Liver (tissue), 9 donors: Measurements from ENCODE around the gene B4GALT6. TPM values are rescaled to one million over a fixed set of nuclear protein-coding genes. Genes with fewer than 3 reads are reported as not detected.

Experiments
- DNase-seq: peaks from one replicate; pipeline ENCODE4 v3.0.0-alpha.2; 2017; ENCODE audit warnings: low spot score
- H3K27ac ChIP-seq, 2 donors: one replicate each; pipeline ENCODE4 v1.7.0; 2013; ENCODE audit warnings: inconsistent platforms in 2 of 2, low read length in 2 of 2, control low read depth in 1 of 2, low read depth in 1 of 2, mild to moderate bottlenecking in 1 of 2
- H3K27me3 ChIP-seq, 4 donors: one replicate each; pipeline versions ENCODE4 v1.6.1 to v1.7.0; 2013; ENCODE audit warnings: low read length in 3 of 4, inconsistent platforms in 1 of 4, mild to moderate bottlenecking in 1 of 4, moderate library complexity in 1 of 4; ENCODE audit not compliant: control insufficient read depth in 4 of 4, insufficient read depth in 4 of 4
- H3K36me3 ChIP-seq, 4 donors: one replicate each; pipeline versions ENCODE4 v1.6.1 to v1.7.0; 2013; ENCODE audit warnings: low read length in 3 of 4, mild to moderate bottlenecking in 3 of 4, low read depth in 1 of 4, moderate library complexity in 1 of 4; ENCODE audit not compliant: control insufficient read depth in 4 of 4, insufficient read depth in 3 of 4
- H3K4me1 ChIP-seq, 4 donors: one replicate each; pipeline versions ENCODE4 v1.6.1 to v1.7.0; 2013; ENCODE audit warnings: low read length in 3 of 4, mild to moderate bottlenecking in 3 of 4, moderate library complexity in 1 of 4; ENCODE audit not compliant: control insufficient read depth in 4 of 4, insufficient read depth in 4 of 4
- H3K4me3 ChIP-seq, 3 donors: one replicate each; pipeline versions ENCODE4 v1.6.1 to v1.7.0; 2013; ENCODE audit warnings: low read length in 3 of 3, control low read depth in 1 of 3, low read depth in 1 of 3, mild to moderate bottlenecking in 1 of 3
- H3K9ac ChIP-seq, 2 donors: one replicate each; pipeline ENCODE4 v1.7.0; 2013; ENCODE audit warnings: low read length in 2 of 2, mild to moderate bottlenecking in 2 of 2, moderate library complexity in 2 of 2, control low read depth in 1 of 2, low read depth in 1 of 2
- H3K9me3 ChIP-seq, 4 donors: one replicate each; pipeline versions ENCODE4 v1.6.1 to v1.7.0; 2013; ENCODE audit warnings: low read length in 3 of 4; ENCODE audit not compliant: control insufficient read depth in 4 of 4
- ATF3 ChIP-seq: IDR thresholded peaks from 2 replicates; pipeline ENCODE4 v1.6.1; 2016; ENCODE audit warnings: antibody characterized with exemption
- CTCF ChIP-seq: fragments of 150-350 bp; IDR thresholded peaks from 2 replicates; pipeline ENCODE4 v1.5.1; 2017; ENCODE audit warnings: improper control_type of control experiment, low read depth, low read length; ENCODE audit not compliant: missing input control
- EGR1 ChIP-seq, 2 donors: IDR thresholded peaks; 2 replicates each; pipeline ENCODE4 v1.6.1; 2016 to 2018; ENCODE audit warnings: antibody characterized with exemption in 2 of 2, low read depth in 2 of 2
- FOXA1 ChIP-seq: IDR thresholded peaks from 2 replicates; pipeline ENCODE4 v1.6.1; 2016; ENCODE audit warnings: antibody characterized with exemption
- FOXA2 ChIP-seq: IDR thresholded peaks from 2 replicates; pipeline ENCODE4 v1.6.1; 2016; ENCODE audit warnings: antibody characterized with exemption
- GABPA ChIP-seq, 2 donors: IDR thresholded peaks in 1 of 2; conservative IDR thresholded peaks in 1 of 2; 2 replicates each; pipeline ENCODE4 v1.6.1; 2016; ENCODE audit warnings: antibody characterized with exemption in 2 of 2, mild to moderate bottlenecking in 1 of 2, moderate library complexity in 1 of 2
- HNF4A ChIP-seq, 2 donors: conservative IDR thresholded peaks; 2 replicates each; pipeline ENCODE4 v1.6.1; 2016; ENCODE audit warnings: antibody characterized with exemption in 2 of 2, mild to moderate bottlenecking in 2 of 2
- HNF4G ChIP-seq: IDR thresholded peaks from 2 replicates; pipeline ENCODE4 v1.6.1; 2016; ENCODE audit warnings: antibody characterized with exemption
- JUND ChIP-seq, 2 donors: IDR thresholded peaks; 2 replicates each; pipeline ENCODE4 v1.6.1; 2016; ENCODE audit warnings: antibody characterized with exemption in 2 of 2
- MAX ChIP-seq: IDR thresholded peaks from 2 replicates; pipeline ENCODE4 v1.6.1; 2016; ENCODE audit warnings: antibody characterized with exemption
- NR2F2 ChIP-seq: IDR thresholded peaks from 2 replicates; pipeline ENCODE4 v1.6.1; 2016; ENCODE audit warnings: antibody characterized with exemption
- RAD21 ChIP-seq, 2 donors: IDR thresholded peaks; 2 replicates each; pipeline ENCODE4 v1.6.1; 2016; ENCODE audit warnings: antibody characterized with exemption in 2 of 2, mild to moderate bottlenecking in 2 of 2
- RXRA ChIP-seq, 2 donors: IDR thresholded peaks; 2 replicates each; pipeline ENCODE4 v1.6.1; 2017 to 2018; ENCODE audit warnings: antibody characterized with exemption in 2 of 2, mild to moderate bottlenecking in 1 of 2
- SP1 ChIP-seq: IDR thresholded peaks from 2 replicates; pipeline ENCODE4 v1.6.1; 2018; ENCODE audit warnings: antibody characterized with exemption, mild to moderate bottlenecking
- TAF1 ChIP-seq: conservative IDR thresholded peaks from 2 replicates; pipeline ENCODE4 v1.6.1; 2016; ENCODE audit warnings: antibody characterized with exemption, mild to moderate bottlenecking
- YY1 ChIP-seq: IDR thresholded peaks from 2 replicates; pipeline ENCODE4 v1.6.1; 2016; ENCODE audit warnings: antibody characterized with exemption, mild to moderate bottlenecking
- WGBS: extraction: QIAGEN DNeasy Blood & Tissue Kit; methylation state at CpG from one replicate; pipeline ENCODE4 v1.1.7; 2013; 5-methylcytosine and 5-hydroxymethylcytosine counted together
- polyA plus RNA-seq, 2 donors: library from polyadenylated mRNA; stranded (reverse) in 1 of 2; unstranded in 1 of 2; fragments of 200-250 nt in 1 of 2; fragments of >200 nt in 1 of 2; fragmentation: Nextera tagmentation in 1 of 2; extraction: Ambion mirVana in 1 of 2; gene quantifications; one replicate each; pipeline versions ENCODE4 v1.2.1 to v1.2.3, GENCODE V29; 2013 to 2015
- total RNA-seq, 2 donors: library from RNA; depleted of rRNA; stranded (reverse); fragments of >200 nt; gene quantifications; one replicate each; pipeline ENCODE4 v1.2.3, GENCODE V29; 2014
- TF ChIP-seq, protein P1 (sequence below): IDR thresholded peaks from 2 replicates; pipeline ENCODE4 v1.6.1; 2016; ENCODE audit warnings: antibody characterized with exemption
- TF ChIP-seq, protein P2 (sequence below): IDR thresholded peaks from 2 replicates; pipeline ENCODE4 v1.6.1; 2016; ENCODE audit warnings: antibody characterized with exemption, mild to moderate bottlenecking
- donor health status: healthy.
- donor health status: healthy.
- donor health status: healthy.
- donor health status: healthy.
- donor health status: healthy.

The B4GALT6 gene
- total and polyA plus RNA-seq, 4 donors: 0.48 to 4.2 (median 0.61) TPM

GRCh38 chr18:31587529-31587928, 96.9 kb downstream of the B4GALT6 start:
- no peak overlapping the region for H3K9ac ChIP-seq
- no peaks in the 10 kb centered on the region for H3K36me3 ChIP-seq
- 82% methylated on average over 4 of the region's 4 CpGs for WGBS
- no peaks in the 10 kb centered on the region for H3K27me3 ChIP-seq
- no peak overlapping the region for H3K4me3 ChIP-seq
- DNase-seq: no peak
- H3K4me1 ChIP-seq: peaks cover 2 to 32% (median 16%) of the 10 kb centered on the region in 4 donors
- peaks cover 0 to 2% (median 0%) of the 10 kb centered on the region in 4 donors for H3K9me3 ChIP-seq
- H3K27ac ChIP-seq: no peak overlapping the region
- no peak for TF ChIP-seq TAF1
- no peak for TF ChIP-seq SP1
- no peak for TF ChIP-seq FOXA2
- TF ChIP-seq, protein P1, sequence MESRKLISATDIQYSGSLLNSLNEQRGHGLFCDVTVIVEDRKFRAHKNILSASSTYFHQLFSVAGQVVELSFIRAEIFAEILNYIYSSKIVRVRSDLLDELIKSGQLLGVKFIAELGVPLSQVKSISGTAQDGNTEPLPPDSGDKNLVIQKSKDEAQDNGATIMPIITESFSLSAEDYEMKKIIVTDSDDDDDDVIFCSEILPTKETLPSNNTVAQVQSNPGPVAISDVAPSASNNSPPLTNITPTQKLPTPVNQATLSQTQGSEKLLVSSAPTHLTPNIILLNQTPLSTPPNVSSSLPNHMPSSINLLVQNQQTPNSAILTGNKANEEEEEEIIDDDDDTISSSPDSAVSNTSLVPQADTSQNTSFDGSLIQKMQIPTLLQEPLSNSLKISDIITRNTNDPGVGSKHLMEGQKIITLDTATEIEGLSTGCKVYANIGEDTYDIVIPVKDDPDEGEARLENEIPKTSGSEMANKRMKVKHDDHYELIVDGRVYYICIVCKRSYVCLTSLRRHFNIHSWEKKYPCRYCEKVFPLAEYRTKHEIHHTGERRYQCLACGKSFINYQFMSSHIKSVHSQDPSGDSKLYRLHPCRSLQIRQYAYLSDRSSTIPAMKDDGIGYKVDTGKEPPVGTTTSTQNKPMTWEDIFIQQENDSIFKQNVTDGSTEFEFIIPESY: no peak
- TF ChIP-seq GABPA (IDR thresholded peaks at IDR 0.05 in 1 of 2, conservative IDR thresholded peaks at IDR 0.05 in 1 of 2): no peak
- no peak for TF ChIP-seq EGR1 (IDR thresholded peaks at IDR 0.05; ENCODE audit: low read depth in 2 of 2)
- no peak for TF ChIP-seq MAX
- no peak for TF ChIP-seq RAD21 (IDR thresholded peaks at IDR 0.05)
- no peak for TF ChIP-seq CTCF
- no peak for TF ChIP-seq RXRA (IDR thresholded peaks at IDR 0.05)
- no peak for TF ChIP-seq JUND (IDR thresholded peaks at IDR 0.05)
- TF ChIP-seq YY1: no peak
- TF ChIP-seq ATF3: no peak
- TF ChIP-seq NR2F2: no peak
- TF ChIP-seq, protein P2, sequence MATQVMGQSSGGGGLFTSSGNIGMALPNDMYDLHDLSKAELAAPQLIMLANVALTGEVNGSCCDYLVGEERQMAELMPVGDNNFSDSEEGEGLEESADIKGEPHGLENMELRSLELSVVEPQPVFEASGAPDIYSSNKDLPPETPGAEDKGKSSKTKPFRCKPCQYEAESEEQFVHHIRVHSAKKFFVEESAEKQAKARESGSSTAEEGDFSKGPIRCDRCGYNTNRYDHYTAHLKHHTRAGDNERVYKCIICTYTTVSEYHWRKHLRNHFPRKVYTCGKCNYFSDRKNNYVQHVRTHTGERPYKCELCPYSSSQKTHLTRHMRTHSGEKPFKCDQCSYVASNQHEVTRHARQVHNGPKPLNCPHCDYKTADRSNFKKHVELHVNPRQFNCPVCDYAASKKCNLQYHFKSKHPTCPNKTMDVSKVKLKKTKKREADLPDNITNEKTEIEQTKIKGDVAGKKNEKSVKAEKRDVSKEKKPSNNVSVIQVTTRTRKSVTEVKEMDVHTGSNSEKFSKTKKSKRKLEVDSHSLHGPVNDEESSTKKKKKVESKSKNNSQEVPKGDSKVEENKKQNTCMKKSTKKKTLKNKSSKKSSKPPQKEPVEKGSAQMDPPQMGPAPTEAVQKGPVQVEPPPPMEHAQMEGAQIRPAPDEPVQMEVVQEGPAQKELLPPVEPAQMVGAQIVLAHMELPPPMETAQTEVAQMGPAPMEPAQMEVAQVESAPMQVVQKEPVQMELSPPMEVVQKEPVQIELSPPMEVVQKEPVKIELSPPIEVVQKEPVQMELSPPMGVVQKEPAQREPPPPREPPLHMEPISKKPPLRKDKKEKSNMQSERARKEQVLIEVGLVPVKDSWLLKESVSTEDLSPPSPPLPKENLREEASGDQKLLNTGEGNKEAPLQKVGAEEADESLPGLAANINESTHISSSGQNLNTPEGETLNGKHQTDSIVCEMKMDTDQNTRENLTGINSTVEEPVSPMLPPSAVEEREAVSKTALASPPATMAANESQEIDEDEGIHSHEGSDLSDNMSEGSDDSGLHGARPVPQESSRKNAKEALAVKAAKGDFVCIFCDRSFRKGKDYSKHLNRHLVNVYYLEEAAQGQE: no peak
- no peak for TF ChIP-seq HNF4G
- TF ChIP-seq FOXA1: no peak
- TF ChIP-seq HNF4A (conservative IDR thresholded peaks at IDR 0.05): no peak
